GM21423 (cell line): ENCODE results near the gene TRPV3.

Experiments
- ATAC-seq: cut with Tn5 transposase; IDR thresholded peaks from one replicate; pipeline ENCODE4 v1.9.1; 2021; ENCODE audit warnings: mild to moderate bottlenecking, moderate library complexity; ENCODE audit not compliant: unreplicated experiment

The TRPV3 gene

GRCh38 chr17:3547628-3548027 is 10.0 kb downstream of the TRPV3 start:
- ATAC-seq: no peak

- ATAC-seq: no peak
Observed at GRCh38 chr17:3546997-3547396, 10.6 kb downstream of the TRPV3 start.

GRCh38 chr17:3546521-3546920 is 11.1 kb downstream of the TRPV3 start:
- ATAC-seq: no peak

GRCh38 chr17:3545151-3545550 is 12.5 kb downstream of the TRPV3 start:
- no peak for ATAC-seq

- no peak for ATAC-seq
Observed at GRCh38 chr17:3544365-3544764, 13.2 kb downstream of the TRPV3 start.

- ATAC-seq: no peak
Observed at GRCh38 chr17:3543453-3543852, 14.2 kb downstream of the TRPV3 start.

- ATAC-seq: no peak
Observed at GRCh38 chr17:3542410-3543088, 15.1 kb downstream of the TRPV3 start.

- ATAC-seq: no peak
Observed at GRCh38 chr17:3539881-3540540, 17.6 kb downstream of the TRPV3 start.

GRCh38 chr17:3536716-3537115 is 20.9 kb downstream of the TRPV3 start:
- ATAC-seq: no peak

- no peak for ATAC-seq
Observed at GRCh38 chr17:3535253-3535995, 22.2 kb downstream of the TRPV3 start.

GRCh38 chr17:3534881-3535252 is 22.7 kb downstream of the TRPV3 start:
- no peak for ATAC-seq

GRCh38 chr17:3533752-3534151 is 23.9 kb downstream of the TRPV3 start:
- no peak for ATAC-seq

- no peak for ATAC-seq
Observed at GRCh38 chr17:3532859-3533142, 24.8 kb downstream of the TRPV3 start.

GRCh38 chr17:3532106-3532858 is 25.3 kb downstream of the TRPV3 start:
- ATAC-seq: no peak

GRCh38 chr17:3531266-3532101 is 26.1 kb downstream of the TRPV3 start:
- no peak for ATAC-seq

- ATAC-seq: no peak
Observed at GRCh38 chr17:3529817-3530741, 27.5 kb downstream of the TRPV3 start.

- ATAC-seq: no peak
Observed at GRCh38 chr17:3528880-3529511, 28.6 kb downstream of the TRPV3 start.

- ATAC-seq: no peak
Observed at GRCh38 chr17:3528403-3528851, 29.2 kb downstream of the TRPV3 start.

- ATAC-seq: no peak
Observed at GRCh38 chr17:3527896-3528295, 29.7 kb downstream of the TRPV3 start.
